KOPT-K1 (cell line): Measurements from ENCODE around the gene LYVE1.
A peak's percentile ranks its signal among the peaks of the same experiment; 100 is the strongest.

Experiments used
- H3K27ac ChIP-seq: fragments of 200-600 bp; sonication (generic); 2 replicates; pipeline ENCODE4 v1.5.1; 2016; ENCODE audit warnings: antibody characterized with exemption, mild to moderate bottlenecking, low read depth, low read length; ENCODE audit not compliant: poor library complexity, severe bottlenecking
- H3K36me3 ChIP-seq: fragments of 200-600 bp; sonication (generic); 2 replicates; pipeline ENCODE4 v1.5.1; 2017; ENCODE audit warnings: antibody characterized with exemption, mild to moderate bottlenecking, low read length, moderate library complexity; ENCODE audit not compliant: insufficient read depth
- H3K9me3 ChIP-seq: fragments of 200-600 bp; sonication (generic); 2 replicates; pipeline ENCODE4 v1.5.1; 2017; ENCODE audit warnings: antibody characterized with exemption, low read length, mild to moderate bottlenecking; ENCODE audit not compliant: insufficient read depth, poor library complexity, severe bottlenecking

The LYVE1 gene

DNA sequence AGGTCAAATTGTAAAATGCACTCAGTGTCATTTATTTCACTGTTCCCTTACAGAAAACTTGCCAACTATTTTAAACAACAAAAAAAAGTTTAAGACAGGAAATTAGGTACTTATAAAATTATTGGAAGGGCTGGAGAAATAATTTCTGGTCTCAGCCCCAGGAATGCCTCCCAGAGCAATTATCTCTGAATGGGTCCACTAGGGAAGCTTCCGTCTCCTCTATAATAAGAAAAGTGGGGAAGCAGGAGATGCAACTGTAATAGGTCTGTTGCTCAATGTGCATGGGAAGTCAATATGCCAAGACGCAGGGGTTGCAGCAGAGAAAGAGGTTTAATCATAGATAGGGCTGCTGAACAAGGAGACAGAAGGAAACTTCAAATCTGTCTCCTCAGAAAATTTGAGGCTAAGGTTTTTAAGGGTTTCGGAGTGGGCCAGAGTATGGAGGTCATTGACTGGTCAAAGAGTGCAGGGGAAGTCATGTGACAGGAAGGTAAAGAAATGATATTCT, 16.6 kb downstream of the LYVE1 start:
- H3K9me3 ChIP-seq, result peaks cover 14% of the 10 kb centered on the region
- H3K36me3 ChIP-seq, result no peaks in the 10 kb centered on the region
- H3K27ac ChIP-seq, result no peak overlapping the region

DNA sequence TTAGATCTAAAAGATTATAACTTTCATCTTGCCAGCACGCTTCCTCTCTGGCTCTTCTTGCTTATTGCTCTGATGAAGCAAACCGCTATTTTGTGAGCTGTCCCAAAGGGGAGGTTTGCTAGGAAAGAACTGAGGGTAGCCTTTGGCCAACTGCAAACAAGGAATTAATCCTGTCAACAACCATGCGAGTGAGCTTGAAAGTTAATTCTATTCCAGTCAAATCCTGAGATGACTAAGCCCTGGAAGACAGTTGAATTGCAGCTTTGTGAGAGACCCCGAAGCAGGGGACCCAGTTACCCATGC, 17.2 kb downstream of the LYVE1 start:
- H3K27ac ChIP-seq, result no peak overlapping the region
- no peaks in the 10 kb centered on the region for H3K36me3 ChIP-seq
- peaks cover 14% of the 10 kb centered on the region for H3K9me3 ChIP-seq

- Histone ChIP-seq H3K36me3 (no peaks in the 10 kb centered on the region), H3K9me3 (peaks cover 14% of the 10 kb centered on the region), H3K27ac (no peak overlapping the region)
Measured at GRCh38 chr11:10550503-10551289, 17.8 kb downstream of the LYVE1 start.

GRCh38 chr11:10544491-10545465, 23.7 kb downstream of the LYVE1 start:
- Histone ChIP-seq H3K27ac (no peak overlapping the region), H3K9me3 (peaks cover 20% of the 10 kb centered on the region), H3K36me3 (no peaks in the 10 kb centered on the region)

- no peaks in the 10 kb centered on the region for H3K36me3 ChIP-seq
- no peak overlapping the region for H3K27ac ChIP-seq
- peaks cover 20% of the 10 kb centered on the region for H3K9me3 ChIP-seq
Measured at GRCh38 chr11:10543782-10544181, 24.7 kb downstream of the LYVE1 start.

DNA sequence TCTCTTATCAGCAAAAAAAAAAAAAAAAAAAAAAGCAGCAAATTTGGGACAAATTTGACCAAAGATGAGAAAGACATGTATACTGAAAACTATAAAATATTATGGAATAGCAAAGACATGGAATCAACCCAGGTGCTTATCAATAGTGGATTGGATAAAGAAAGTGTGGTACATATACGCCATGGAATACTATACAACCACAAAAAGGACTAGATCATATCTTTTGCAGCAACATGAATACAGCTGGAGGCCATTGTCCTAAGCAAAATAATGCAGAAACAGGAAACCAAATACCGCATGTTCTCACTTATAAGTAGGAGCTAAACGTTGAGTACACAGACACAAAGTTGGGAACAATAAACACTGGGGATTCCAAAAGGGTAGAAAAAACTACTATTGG, 25.7 kb downstream of the LYVE1 start:
- H3K9me3 ChIP-seq, result peaks cover 20% of the 10 kb centered on the region
- no peaks in the 10 kb centered on the region for H3K36me3 ChIP-seq
- H3K27ac ChIP-seq, result no peak overlapping the region

- H3K27ac ChIP-seq, result no peak overlapping the region
- H3K9me3 ChIP-seq, result peaks cover 20% of the 10 kb centered on the region
- no peaks in the 10 kb centered on the region for H3K36me3 ChIP-seq
Measured at GRCh38 chr11:10541561-10541930, 26.9 kb downstream of the LYVE1 start.

GRCh38 chr11:10540915-10541560, 27.4 kb downstream of the LYVE1 start, which contains the start of gene RNF141:
Gene RNF141 (minus strand): TSS chr11:10541187. CDS start chr11:10534158, 7,029 bp downstream.
- Histone ChIP-seq H3K9me3 (peaks cover 20% of the 10 kb centered on the region), H3K27ac (peak within 1 kb of the TSS; percentile 53), H3K36me3 (no peaks in the 10 kb centered on the region)

GRCh38 chr11:10540546-10540914, 27.9 kb downstream of the LYVE1 start:
- Histone ChIP-seq H3K27ac (peak overlapping the region; percentile 53), H3K36me3 (no peaks in the 10 kb centered on the region), H3K9me3 (peaks cover 20% of the 10 kb centered on the region)

DNA sequence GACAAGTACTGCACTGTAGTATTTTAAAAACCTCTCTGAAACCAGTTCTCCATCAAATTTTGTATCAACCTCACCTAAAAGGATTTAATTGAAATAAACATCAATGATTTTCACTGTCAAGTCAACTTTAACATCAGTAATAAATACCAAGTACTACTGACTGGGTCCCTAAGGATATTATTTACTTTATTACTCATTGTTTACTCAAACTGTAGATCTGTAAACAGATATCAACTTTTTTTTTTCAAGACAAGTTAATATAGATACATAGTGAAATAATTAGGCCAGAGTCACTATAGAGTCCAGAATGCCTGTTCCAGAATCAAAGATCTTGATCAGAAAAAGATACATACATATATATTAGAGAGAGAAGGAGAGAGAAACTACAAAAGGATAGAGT, 29.1 kb downstream of the LYVE1 start:
- H3K27ac ChIP-seq, result no peak overlapping the region
- no peaks in the 10 kb centered on the region for H3K36me3 ChIP-seq
- peaks cover 12% of the 10 kb centered on the region for H3K9me3 ChIP-seq

- no peak overlapping the region for H3K27ac ChIP-seq
- H3K9me3 ChIP-seq, result peaks cover 7% of the 10 kb centered on the region
- H3K36me3 ChIP-seq, result no peaks in the 10 kb centered on the region
Measured at GRCh38 chr11:10538924-10539323, 29.5 kb downstream of the LYVE1 start.

DNA sequence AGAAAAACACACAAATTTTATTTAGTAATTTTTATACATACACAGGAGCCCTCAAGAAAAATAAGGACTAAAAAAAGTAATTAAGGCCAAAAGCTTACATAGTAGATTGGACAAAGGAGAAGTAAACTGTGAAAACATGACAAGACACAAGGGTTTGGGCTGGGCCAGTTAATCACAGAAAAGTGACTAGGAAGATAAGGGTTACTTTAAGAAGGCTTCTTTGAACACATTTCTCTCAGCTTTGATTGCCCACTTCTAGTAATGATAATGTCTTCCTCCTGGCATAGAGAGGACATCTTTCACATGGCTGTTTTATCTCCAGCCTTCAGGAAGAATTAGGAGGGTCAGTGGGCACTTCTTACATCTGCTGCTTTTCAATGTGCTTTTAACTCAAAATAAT, 30.9 kb downstream of the LYVE1 start:
- peaks cover 9% of the 10 kb centered on the region for H3K36me3 ChIP-seq
- H3K27ac ChIP-seq, result no peak overlapping the region
- no peaks in the 10 kb centered on the region for H3K9me3 ChIP-seq

DNA sequence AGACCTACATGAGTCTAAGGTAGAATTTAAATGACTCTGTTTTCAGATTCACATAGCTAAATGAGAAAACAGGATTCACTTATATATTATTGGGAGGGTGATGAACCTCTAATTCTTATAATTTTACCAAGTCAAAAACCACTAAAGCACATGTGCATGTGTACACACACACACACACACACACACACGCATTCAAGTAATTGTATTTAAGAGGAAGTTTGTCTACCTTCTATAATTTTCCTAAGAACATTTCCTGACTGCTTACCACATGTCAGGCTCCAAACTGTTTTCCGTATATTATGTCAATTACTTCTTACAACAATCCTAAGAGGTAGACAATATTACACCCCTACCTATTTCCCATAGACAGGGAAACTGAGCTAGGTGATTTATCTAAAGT, 34.1 kb downstream of the LYVE1 start:
- Histone ChIP-seq H3K27ac (no peak overlapping the region), H3K36me3 (peaks cover 24% of the 10 kb centered on the region), H3K9me3 (no peaks in the 10 kb centered on the region)

DNA sequence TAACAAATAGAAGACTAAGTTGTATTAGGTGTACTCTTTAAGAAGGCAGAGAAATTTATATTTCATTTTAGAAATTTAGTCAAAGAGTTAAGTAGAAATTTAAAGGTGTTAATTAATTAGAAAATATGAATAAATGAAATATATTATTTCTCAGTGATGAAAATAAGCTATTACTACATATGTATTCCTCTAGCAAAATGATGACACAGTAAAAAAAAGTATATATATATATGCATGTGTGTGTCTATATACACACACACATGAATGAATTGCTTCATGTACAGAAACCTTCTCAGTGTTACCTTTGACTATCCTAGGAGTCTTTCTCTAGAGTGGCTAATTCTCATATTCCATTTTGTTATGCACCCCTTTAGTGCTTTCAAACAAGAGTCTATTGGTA, 35.1 kb downstream of the LYVE1 start:
- Histone ChIP-seq H3K36me3 (peaks cover 34% of the 10 kb centered on the region), H3K9me3 (no peaks in the 10 kb centered on the region), H3K27ac (no peak overlapping the region)

DNA sequence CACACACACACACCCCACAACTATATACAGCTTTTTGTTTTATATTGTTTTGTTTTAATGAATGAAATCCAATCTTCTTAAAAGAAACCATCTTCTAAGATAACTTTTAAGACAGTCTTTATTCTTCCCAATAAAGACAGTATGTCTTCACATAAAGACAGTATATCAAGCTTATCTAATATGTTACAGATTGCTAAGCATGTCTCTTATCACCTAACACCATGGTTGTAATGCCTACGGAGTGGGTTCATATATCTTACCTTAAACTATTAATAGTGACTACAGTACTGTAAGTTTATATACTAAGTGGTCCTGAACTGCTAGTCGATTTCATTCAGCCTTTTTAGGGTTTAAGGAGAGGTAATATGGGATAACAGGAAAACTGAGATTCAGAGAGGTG, 35.9 kb downstream of the LYVE1 start:
- H3K9me3 ChIP-seq, result no peaks in the 10 kb centered on the region
- peaks cover 39% of the 10 kb centered on the region for H3K36me3 ChIP-seq
- H3K27ac ChIP-seq, result no peak overlapping the region
